Activated CD8-positive, alpha-beta memory T cell treated with anti-CD3 and anti-CD28 coated beads, Interleukin-2, amount 50 U/mL, for 1 hour (primary cell): ENCODE data around the gene ALKBH5.

ENCODE experiments used
- DNase-seq: peaks from one replicate; pipeline ENCODE4 v3.0.0-alpha.2; 2020; ENCODE audit errors: extremely low read depth

The ALKBH5 gene

DNA sequence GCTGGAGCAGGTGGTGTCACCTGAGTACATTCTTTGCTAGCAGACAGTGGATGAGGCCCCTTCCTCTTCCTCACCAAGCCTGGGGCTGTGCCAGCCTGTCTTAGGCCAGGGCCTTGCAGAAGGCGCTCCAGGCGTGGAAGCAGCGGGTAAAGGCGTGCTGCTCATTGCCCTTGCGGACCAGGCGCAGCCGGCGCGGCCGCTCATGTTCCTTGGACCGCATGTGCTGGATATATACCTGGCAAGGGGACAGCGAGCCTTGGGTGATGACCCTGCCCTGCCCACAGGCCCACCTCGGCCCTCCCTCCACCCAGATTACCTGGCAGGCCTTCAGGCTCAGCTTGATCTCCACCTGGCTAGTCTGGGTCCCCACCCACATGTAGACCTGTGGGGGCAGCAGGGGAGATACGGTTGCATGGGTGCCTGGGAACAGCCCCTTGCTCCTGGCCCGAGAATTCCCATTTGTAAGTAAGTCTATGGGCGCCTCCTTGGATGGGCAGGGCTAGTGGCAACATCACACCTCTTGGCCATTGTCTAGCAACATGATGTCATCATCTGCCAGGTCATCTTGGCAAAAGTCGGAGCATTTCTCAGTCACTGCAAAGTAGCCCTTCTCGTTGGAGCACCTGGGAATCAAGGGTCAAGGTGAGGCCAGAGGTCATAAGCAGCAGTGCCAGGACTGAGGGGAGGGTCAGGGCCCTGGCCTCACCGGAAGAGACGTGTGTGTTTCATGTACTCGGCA, 61.6 kb downstream of the ALKBH5 start:
- no peak for DNase-seq

DNA sequence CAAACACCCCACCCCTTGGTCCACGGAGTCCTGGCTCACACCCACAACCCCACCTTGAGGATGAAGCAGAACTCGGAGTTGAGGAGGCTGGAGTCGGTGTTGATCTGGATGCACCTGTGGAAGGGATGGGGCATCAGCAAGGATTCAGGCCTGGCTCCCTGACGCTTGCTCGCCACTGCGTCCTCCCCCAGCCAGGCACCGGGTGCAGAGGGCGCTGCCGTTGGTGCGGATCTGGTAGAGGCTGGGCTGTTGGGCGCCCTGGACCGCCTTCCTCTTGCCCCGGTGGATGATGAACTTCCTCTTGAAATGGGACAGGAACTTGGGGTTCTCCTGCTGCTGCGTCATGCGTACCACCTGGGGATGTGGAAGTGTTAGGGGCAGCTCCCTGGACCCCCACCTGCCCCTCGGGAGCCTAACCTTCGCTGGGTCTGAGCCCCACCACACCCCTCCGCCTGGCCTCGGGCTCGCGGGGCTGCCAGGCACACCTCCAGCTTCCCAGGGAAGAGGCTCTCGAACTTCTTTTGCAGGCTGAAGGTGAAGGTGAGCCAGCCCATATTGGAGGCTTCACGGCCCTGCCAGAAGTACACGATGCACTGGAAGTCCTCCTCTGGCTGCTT, 62.6 kb downstream of the ALKBH5 start:
- DNase-seq = no peak

DNA sequence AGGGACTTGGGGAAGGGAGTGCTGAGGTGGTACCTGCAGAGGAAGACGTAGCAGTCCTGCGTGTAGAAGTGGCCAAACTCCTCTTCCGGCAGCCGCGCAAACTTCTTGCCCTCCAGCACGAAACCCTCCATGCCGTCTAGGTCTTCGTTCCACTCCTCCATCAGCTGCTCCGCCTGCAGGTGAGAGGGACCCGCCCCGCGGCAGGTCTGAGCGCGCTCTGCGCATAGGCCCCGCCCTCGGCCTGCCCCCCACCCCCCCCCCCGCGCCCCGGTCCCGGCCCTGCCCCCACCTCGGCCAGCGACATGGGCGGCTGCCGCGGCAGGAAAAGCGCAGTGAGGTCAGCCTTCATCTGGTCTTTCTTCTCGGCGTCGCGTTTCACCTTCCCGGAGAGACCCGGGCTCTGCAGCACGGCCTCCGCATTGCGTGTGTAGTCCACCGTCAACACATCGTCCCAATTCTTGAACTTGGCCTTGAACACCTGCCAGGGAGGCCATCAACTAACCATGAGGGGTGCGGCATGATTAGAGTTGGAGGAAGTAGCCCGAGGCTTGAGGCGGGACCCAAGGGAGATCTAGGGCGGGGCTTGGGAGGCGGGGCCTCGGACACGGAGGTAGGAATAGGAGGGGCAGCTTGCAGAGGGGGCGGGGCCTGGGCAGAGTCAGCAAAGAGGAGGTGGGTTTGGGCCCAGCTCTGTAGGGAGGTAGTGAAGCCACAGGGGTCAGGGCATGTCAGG, 63.4 kb downstream of the ALKBH5 start:
- no peak for DNase-seq

DNA sequence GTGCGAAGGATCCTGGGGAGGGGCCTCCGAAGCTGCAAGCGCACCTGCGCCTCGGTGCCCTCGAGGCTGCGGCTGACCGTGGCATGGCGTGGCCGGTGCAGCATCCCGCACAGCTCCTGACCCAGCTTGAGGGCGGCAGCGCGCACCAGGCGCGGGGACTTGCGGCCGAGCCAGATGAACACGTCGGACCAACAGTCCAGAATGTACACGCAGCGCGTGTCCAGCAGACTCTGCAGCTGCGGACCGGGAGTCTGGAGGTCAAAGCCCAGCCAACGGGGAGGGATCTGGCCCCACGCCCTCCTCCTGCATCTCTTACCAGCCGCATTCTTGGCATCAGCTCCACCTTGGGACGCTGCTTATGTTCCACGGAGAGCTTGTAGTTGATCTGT, 64.0 kb downstream of the ALKBH5 start:
- DNase-seq = no peak

DNA sequence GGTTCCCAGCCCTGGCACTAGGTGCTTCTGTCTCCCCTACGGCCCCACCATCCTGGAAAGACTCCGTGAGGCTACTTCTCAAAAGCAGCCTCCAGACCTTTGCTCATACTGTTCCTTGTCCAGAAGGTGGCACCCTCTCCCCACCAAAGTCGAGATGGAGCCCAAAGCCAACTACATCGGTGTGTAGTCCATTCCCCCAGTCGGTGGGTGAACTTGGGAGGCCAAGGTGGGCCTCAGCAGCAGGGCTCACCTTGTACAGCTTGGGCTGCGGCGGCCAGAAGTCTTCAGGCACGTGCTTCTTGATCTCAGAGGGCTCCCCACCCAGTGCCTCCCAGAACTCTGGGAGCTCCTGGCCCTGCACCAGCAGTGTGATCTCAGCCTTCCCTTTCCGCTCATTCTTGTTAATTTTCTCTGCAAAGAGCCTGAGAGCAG, 64.7 kb downstream of the ALKBH5 start:
- no peak for DNase-seq

DNA sequence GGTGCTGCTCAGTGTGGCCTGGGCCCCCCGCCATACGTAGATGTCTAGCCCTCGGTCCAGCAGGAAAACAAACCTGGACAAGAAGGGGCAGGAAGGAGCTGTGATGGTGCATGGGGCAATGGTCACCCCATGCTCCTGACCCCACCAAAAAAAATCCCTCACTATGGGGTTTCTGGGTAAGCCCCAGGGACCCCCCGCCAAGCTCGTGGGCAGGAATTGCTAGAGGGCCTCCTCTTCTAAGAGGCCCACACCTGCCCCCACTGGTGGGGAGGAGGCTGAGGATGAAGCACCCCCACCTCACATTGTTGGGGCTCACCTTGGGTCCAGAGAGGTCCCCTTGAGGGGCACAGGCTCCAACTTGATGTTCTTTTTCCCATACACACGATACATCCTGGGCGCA, 65.2 kb downstream of the ALKBH5 start:
- no peak for DNase-seq

DNA sequence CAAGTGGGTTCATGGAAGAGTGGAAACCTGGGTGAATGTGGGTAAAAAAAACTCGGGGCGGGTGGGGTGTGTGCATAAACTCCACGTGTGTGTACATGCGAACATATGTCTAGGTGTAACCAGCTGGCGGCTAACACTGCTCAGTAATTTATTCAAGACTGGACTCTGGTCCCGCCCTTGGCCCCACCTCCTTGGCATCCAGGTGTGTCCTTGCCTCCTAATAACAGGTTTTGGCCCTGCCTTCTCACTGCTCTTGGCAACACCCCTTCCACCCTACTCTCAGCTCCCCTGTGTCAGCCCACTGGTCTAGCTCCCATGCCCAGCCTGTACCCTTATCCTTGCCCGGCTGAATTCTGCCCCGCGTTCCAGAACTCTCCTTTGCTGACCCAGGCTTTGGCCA, 66.6 kb downstream of the ALKBH5 start:
- no peak for DNase-seq

DNA sequence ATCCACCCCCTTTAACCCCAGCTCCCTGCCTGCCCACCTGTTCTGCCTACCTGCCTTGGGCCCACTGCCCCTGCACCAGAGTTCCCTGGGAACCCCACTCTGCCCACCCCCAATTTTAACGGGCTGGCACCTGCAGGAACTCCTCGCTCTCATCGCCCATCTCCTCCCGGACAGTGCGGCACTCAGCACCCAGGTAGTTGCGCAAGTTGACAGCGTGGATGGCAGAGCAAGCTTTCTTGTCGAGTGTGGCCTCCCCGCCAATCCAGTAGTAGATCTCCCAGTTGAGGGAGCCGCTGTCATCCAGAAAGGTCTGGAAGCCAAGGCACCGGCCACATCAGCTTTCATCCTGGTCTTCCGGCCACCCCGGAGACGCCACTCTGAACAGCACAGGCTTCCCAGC, 67.1 kb downstream of the ALKBH5 start:
- no peak for DNase-seq

DNA sequence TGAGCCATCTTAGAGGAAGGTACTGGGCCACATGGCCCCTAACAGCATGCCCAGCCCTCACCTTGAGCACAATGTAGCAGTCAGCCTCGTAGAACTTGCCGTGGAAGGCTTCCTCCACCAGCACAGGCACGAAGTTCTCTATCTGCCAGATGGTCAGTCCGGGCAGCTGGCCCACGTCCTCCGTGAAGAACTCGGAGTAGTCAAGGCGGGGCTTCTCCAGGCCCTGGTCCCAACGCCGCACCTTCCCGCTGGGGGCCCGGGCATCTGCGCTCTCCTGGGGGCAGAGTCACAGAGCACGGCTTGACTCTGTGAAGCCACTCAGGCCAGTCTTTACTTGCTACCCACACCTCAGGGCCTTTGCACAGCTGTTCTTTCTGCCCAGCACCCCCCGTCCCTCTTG, 67.6 kb downstream of the ALKBH5 start:
- DNase-seq = no peak

DNA sequence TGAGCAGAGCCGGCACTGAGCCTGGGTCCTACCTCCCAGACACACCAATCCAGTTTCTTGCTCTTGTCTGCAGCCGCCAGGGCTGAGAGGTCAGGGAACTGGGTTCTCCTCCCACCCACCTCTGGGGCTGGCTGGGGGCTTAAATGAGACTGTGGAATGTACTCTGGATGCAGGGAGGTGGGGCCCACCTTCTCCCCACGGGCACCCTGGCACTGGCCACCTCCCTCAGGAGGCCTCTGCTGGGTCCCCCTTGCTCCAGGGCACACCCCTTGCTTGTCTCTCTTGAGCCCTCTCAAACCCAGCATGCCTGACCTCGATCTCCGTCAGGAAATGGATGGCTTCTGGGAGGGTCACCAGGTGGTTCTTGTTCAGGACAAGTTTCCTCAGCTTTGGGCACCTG, 68.5 kb downstream of the ALKBH5 start:
- no peak for DNase-seq

DNA sequence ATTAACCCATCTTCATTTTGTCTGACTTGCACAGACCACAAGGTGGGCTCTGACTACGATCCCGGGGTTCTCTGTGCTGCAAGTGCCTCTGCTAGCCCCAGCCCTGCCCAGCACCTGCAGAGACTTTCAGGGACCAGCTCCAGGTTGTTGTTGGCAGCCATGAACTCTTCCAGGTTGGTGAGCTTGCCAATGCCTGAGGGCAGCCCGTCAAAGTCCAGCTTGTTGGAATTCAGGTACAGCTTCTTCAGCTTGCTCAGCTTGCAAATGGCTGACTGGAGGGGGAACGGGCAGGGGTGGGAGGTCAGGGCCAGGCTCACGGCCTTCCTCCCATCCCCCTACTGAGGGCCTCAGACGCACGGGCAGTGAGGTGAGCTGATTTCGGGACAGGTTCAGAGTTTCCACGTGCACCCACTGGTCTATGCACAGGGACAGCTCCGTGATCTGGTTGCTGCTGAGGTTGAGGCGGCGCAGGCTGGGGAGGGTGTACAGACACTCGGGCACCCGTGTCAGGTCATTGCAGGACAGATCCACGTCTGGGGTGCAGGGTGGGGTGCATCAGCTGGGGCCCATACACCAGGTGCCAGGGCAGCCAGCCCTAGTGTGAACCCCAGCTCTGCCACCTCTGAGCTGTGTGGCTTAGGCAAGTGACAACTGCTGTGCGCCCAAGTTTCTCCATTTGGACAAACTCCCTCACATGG, 69.7 kb downstream of the ALKBH5 start:
- DNase-seq = no peak

DNA sequence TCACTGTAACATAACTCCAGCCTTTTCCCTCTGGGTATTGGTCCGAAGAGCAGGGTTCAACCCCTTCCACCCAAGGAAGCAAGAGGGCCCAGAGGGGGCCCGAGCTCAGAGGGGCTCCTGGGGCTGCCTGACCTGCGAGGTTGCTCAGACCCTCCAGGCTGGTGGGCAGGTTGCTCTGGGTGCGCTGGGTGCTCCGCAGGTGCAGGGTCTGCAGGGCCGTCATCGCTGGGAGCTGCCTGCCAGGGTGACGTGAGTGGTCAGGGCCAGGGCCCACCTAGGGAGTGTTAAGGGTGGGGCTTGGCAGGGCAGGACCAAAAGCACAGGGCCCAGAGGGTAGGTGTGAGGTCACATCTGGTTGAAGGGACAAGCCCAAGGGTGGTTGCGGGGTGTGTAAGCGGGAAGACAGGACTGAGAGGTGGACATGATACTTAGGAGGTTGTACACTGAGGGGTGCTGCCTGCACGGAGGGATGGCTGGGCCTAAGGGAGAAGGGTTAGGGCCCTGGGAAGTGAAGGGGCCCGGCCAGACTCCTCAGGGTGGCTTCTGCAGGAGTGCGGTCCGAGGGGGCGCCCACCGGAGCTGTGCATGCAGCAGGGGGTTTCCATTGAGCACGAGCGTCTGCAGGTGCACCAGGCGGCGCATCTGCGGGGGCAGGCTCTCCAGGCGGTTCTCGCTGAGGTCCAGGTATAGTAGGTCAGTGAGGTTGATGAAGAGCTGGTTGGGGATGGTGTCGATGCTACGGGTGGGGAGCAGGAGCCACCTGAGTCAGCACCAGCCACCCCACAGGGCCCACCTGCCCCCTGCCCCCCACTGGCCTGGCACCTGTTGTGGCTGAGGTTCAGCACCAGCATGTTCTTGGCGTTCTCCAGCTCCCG, 70.6 kb downstream of the ALKBH5 start:
- DNase-seq = no peak

DNA sequence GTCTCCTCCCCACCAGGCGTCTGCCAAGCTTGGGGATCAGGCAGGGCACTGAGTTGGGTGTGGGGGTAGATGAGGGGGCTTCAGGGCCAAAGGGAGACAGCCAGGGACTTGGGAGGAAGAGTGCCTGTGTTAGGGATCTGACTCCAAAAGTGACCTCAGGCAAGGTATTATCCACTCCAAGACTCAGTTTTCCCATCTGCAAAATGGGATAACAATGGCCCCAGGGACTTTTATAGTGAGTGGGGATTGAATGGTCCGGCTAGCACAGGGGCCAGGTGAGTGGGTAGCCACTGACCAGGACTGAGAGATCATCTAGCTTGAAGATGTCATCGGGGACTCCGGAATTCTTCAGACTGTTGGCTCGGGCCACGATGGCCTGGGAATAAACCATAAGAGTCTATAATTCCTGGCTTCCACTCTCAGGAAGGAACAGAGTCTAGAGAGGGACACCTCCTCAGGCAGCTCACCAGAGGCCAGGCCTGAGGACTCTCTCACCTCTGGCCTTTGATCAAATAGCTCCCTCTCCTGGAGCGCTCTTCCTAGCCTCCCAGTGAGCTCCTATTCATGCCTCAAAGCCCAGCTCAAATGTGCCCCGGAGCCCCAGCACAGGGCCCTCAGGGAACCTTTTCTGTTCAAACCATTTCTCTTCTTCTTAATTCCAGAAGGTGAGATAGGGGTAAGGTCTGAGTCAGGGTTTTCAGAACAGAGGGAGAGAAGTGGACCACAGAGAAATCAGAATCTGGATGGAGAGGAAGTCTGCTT, 71.4 kb downstream of the ALKBH5 start:
- DNase-seq = no peak

DNA sequence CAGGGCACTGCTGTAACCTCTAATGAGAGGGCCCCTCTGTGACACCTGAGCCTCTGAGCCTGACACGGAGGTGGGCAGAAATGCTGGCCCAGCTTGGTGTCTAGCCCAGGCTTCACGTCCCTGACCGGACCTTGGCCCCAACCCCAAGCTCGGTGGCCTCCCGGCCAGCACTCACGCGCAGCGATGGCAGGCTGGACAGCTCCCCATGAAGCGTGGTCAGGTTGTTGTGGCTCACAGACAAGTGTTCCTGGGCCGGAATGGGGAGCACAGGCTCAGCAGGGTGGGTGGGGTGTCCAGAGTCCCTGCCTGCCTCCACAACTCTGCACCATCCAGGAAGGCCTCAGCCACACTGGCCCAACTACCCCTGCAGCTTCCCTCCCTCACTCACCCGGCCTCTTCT, 72.7 kb downstream of the ALKBH5 start:
- no peak for DNase-seq

DNA sequence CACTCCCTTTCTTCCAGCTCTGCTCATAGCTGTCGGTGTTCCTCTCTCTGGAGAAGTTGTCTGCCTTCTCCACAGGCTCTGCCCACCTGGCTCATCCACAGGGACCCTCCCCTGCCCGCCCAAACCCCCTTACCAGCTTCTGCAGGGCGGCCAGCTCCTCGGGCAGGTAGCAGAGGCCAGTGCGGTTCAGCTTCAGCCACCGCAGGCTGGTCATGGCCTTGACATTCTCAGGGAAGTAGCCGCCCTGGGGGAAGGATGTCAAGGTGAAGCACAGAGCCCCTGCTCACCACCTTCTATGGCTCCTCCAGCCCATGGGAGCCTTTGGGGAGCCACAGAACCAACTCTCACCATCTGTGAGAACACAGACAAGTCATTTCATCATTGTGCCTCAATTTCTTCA, 73.1 kb downstream of the ALKBH5 start:
- DNase-seq = no peak

DNA sequence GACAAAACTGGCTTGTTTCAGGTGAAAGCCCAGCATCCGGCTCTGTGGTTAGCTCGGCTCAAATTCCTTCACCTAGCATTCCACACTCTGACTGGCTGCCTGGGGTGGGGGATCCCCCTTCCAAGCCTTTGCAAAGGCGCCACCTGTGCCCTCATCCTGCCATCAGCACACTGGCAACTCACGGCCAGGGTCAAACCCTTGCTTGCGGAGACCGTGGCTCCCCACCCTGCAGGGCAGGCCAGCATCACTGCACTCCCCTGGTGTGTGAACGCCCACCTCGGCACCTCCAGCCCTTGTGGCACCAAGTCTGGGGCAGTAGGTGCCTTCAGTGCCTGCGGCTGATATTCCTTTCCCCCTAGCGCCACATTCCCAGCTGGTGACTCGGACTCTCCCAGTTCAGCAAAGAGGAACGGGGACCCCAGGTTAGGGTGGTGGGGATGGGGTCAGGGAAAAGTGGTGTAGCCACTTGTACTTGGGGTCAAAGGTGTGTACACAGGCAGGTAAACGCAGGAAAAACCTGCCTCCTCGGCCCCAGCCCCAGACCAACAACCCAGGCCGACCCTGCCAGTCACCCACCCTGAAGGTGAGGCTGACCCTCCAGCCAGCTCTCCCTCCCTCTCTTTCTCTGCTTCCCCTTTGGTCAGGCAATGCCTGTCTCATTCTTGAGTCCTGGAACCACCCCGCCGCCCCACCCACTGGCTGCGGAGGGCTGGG, 73.8 kb downstream of the ALKBH5 start:
- DNase-seq = no peak

DNA sequence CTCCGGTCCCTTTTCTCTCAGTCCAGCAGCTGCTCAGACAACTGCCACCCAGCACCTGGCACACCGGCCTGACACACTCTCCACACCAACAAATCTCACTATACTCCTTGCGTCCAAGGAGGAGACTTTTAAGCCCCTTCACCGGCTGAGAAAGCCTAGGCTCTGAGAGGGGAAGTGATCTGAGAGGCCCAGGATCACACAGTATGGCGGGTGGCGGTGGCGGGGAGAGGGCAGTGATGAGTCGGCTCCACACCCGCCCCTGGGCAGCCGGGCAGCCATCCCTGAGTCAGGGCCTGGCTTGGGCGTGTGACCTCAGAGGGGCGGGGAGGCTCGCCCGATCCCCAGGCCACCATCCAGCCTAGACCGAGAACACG, 74.3 kb downstream of the ALKBH5 start:
- no peak for DNase-seq

DNA sequence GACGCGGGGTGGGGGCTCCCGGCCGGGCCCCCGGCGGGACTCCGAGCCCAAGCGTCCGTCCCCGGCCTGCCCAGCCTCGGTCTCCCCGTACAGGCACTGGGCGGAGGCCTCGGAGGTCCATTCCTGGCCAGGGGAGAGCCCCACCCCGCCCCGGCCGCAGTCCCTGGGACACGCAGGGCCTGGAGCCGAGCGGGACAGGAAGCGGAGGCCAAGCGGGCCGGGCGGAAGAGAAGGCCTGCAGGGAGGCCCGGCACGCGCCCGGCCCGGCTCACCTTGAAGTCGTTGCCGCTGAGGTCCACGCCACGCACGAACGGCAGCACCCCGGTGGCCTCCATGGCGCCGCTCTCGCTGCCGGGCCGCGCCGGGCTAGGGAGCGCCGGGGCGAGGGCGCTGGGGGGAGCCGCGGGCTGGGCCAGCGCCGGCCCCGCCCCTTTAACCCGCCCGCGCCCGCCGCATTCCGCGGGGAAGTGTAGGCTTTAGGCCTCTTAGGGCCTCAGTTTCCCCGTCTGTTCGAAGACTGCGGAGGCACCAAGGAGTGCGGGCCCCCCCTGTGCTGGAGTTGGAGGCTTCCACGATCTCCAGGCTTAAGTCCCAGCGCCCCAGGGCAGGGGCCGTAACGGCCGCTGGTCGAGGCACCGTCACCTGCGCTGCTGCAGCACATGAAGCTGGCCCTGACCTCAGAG, 74.9 kb downstream of the ALKBH5 start, which contains the start of gene FLII:
Gene FLII (minus strand): TSS at position 383 of the 683 bp plus-strand sequence. CDS start 48 bp downstream, at position 335.
- no peak for DNase-seq
